GM12878 (cell line): Measurements from ENCODE around the gene DIS3L2. TPM values are rescaled to one million over a fixed set of nuclear protein-coding genes. Genes with fewer than 3 reads are reported as not detected.

Source experiments
- ATAC-seq: fragments of 200-7000 bp; cut with Tn5 transposase; 3 replicates; pipeline ENCODE4 v1.9.1; 2020; ENCODE audit warnings: mild to moderate bottlenecking, moderate library complexity
- BruUV-seq: library from RNA; stranded (reverse); fragments of 400-500 nt; replicated peaks from 2 replicates; lab custom pipeline; 2021; lab: Mats Ljungman, UMichigan
- CTCF ChIA-PET: fragments of 300-600 bp; sonication (Branson Sonifier 250); formaldehyde crosslinking; extraction: SDS; loops from one replicate; lab custom pipeline; 2021; ENCODE audit warnings: inconsistent platforms; lab: Yijun Ruan, JAX
- POLR2A ChIA-PET: fragments of 350-600 bp; formaldehyde crosslinking; extraction: SDS; loops from one replicate; lab custom pipeline; 2021; ENCODE audit warnings: inconsistent platforms; lab: Charles Lee
- RAD21 ChIA-PET: fragments of 300-600 bp; sonication (Branson Sonifier 250); formaldehyde crosslinking; loops from one replicate; lab custom pipeline; 2023; ENCODE audit warnings: antibody characterized with exemption; ENCODE audit not compliant: unreplicated experiment; lab: Charles Lee
- SMC1A ChIA-PET: fragments of 300-600 bp; sonication (Branson Sonifier 250); formaldehyde crosslinking; loops from one replicate; lab custom pipeline; 2023; ENCODE audit not compliant: unreplicated experiment, uncharacterized antibody; lab: Charles Lee
- DNase-seq: peaks from one replicate; pipeline ENCODE4 v3.0.0-alpha.2; 2011; ENCODE audit warnings: low read depth, low spot score
- FAIRE-seq: peaks from 3 replicates; lab custom pipeline; 2011; peaks lifted over from hg19 to GRCh38; lab: Jason Lieb, UNC
- H2AFZ ChIP-seq: 2 replicates; pipeline ENCODE4 v1.6.0; 2011; ENCODE audit warnings: low read depth, low read length, control low read depth; ENCODE audit not compliant: control insufficient read depth
- H3K27ac ChIP-seq: 2 replicates; pipeline ENCODE4 v1.5.1; 2011; ENCODE audit warnings: control low read depth; ENCODE audit not compliant: control insufficient read depth, insufficient read depth
- H3K27me3 ChIP-seq, 2 experiments: replicated peaks in 1 of 2; 2 replicates each; pipeline versions ENCODE4 v1.6.0 to v1.6.1; 2011; ENCODE audit warnings: low read length in 1 of 2; ENCODE audit not compliant: control insufficient read depth in 2 of 2, insufficient read depth in 2 of 2
- H3K36me3 ChIP-seq, 2 experiments: 2 replicates each; pipeline ENCODE4 v1.5.1; 2011; ENCODE audit warnings: low read length in 1 of 2; ENCODE audit not compliant: control insufficient read depth in 2 of 2, insufficient read depth in 2 of 2
- H3K4me1 ChIP-seq: 2 replicates; pipeline ENCODE4 v1.6.1; 2011; ENCODE audit warnings: mild to moderate bottlenecking, low read length, moderate library complexity, mixed read lengths; ENCODE audit not compliant: control insufficient read depth, insufficient read depth
- H3K4me2 ChIP-seq: 2 replicates; pipeline ENCODE4 v1.6.0; 2011; ENCODE audit warnings: control low read depth; ENCODE audit not compliant: control insufficient read depth, insufficient read depth
- H3K4me3 ChIP-seq: fragments of 200-600 bp; sonication (generic); 2 replicates; pipeline ENCODE4 v1.5.1; 2016
- H3K79me2 ChIP-seq: 2 replicates; pipeline ENCODE4 v1.6.0; 2011; ENCODE audit warnings: low read length; ENCODE audit not compliant: control insufficient read depth, insufficient read depth
- H3K9ac ChIP-seq: 2 replicates; pipeline ENCODE4 v1.8.0; 2011; ENCODE audit warnings: low read length, control low read depth, mixed read lengths; ENCODE audit not compliant: control insufficient read depth, insufficient read depth
- H3K9me3 ChIP-seq: replicated peaks from 3 replicates; pipeline ENCODE4 v1.5.1; 2011; ENCODE audit warnings: mild to moderate bottlenecking, low read length; ENCODE audit not compliant: control insufficient read depth, insufficient read depth
- H4K20me1 ChIP-seq: 2 replicates; pipeline ENCODE4 v1.6.0; 2011; ENCODE audit not compliant: control insufficient read depth, insufficient read depth
- EZH2 ChIP-seq: IDR thresholded peaks from 2 replicates; pipeline ENCODE4 v1.6.1; 2012; ENCODE audit warnings: low read depth, mild to moderate bottlenecking, control low read depth, inconsistent platforms, low read length, borderline replicate concordance; ENCODE audit not compliant: control insufficient read depth
- JUND ChIP-seq: IDR thresholded peaks from 2 replicates; pipeline ENCODE4 v1.6.1; 2012; ENCODE audit warnings: low read depth, mild to moderate bottlenecking, low read length, improper control_type of control experiment, moderate library complexity
- KDM1A ChIP-seq: fragments of 200-600 bp; sonication (generic); IDR thresholded peaks from 2 replicates; pipeline ENCODE4 v1.6.1; 2016; ENCODE audit warnings: borderline replicate concordance
- NBN ChIP-seq: fragments of 450-650 bp; IDR thresholded peaks from 2 replicates; pipeline ENCODE4 v1.6.1; 2016
- YBX1 ChIP-seq: fragments of 450-650 bp; IDR thresholded peaks from 2 replicates; pipeline ENCODE4 v1.6.1; 2016; ENCODE audit warnings: antibody characterized with exemption
- ZNF384 ChIP-seq: IDR thresholded peaks from 2 replicates; pipeline ENCODE4 v1.6.1; 2012; ENCODE audit warnings: low read depth, mild to moderate bottlenecking, low read length, improper control_type of control experiment, borderline replicate concordance
- WGBS: methylation state at CpG from one replicate; pipeline ENCODE4 v1.1.6; 2016; ENCODE audit warnings: low lambda C conversion rate; ENCODE audit not compliant: insufficient replicate concordance, insufficient coverage; ENCODE audit errors: missing lambda C conversion rate; 5-methylcytosine and 5-hydroxymethylcytosine counted together
- in situ Hi-C: fragments of 300-500 bp; cut with MboI; formaldehyde crosslinking; loops from 9 replicates; pipeline ENCODE4 v1.14.3; 2018; ENCODE audit warnings: mixed read lengths
- intact Hi-C: fragments of 100-400 bp; cut with micrococcal nuclease; formaldehyde crosslinking; loops from one replicate; pipeline ENCODE4 v1.14.2; 2022; ENCODE audit not compliant: unreplicated experiment
- polyA plus RNA-seq, 11 experiments: library from polyadenylated mRNA; depleted of rRNA in 4 of 11; unstranded in 6 of 11; stranded (reverse) in 5 of 11; fragments of >200 nt; fragmentation: Nextera tagmentation in 4 of 11; fragmentation: Illumina TruSeq in 1 of 11; extraction: Ambion mirVana in 4 of 11; extraction: Trizol in 1 of 11; gene quantifications; 1 replicate in 1 of 11; 2 replicates in 10 of 11; pipeline versions ENCODE4 v1.2.1 to v1.2.3, GENCODE V29; 2011 to 2016; ENCODE audit warnings: inconsistent platforms in 2 of 11, missing spikeins in 2 of 11, low read depth in 1 of 11
- total RNA-seq, 4 experiments: library from RNA; depleted of rRNA in 3 of 4; stranded (reverse); fragments of >200 nt in 3 of 4; fragmentation: Illumina TruSeq in 1 of 4; extraction: Trizol in 1 of 4; gene quantifications; 2 replicates each; pipeline versions ENCODE4 v1.2.1 to v1.2.3, GENCODE V29; 2013 to 2021
- TF ChIP-seq, protein P1 (sequence below): fragments of 450-650 bp; IDR thresholded peaks from 2 replicates; pipeline ENCODE4 v1.6.1; 2014; ENCODE audit warnings: mild to moderate bottlenecking
- TF ChIP-seq, protein P2 (sequence below): fragments of 450-650 bp; IDR thresholded peaks from 2 replicates; pipeline ENCODE4 v1.6.1; 2017; ENCODE audit warnings: mild to moderate bottlenecking
- TF ChIP-seq, protein P3 (sequence below): fragments of 450-650 bp; IDR thresholded peaks from 2 replicates; pipeline ENCODE4 v1.6.1; 2017; ENCODE audit warnings: low read depth, mild to moderate bottlenecking, moderate library complexity

Gene DIS3L2
- total and polyA plus RNA-seq, 10 of the 15 experiments (the other 5 are each of a cell fraction or from before 2014, with no cell fraction given) = 3.5 to 27.1 (median 16.0) TPM

DNA sequence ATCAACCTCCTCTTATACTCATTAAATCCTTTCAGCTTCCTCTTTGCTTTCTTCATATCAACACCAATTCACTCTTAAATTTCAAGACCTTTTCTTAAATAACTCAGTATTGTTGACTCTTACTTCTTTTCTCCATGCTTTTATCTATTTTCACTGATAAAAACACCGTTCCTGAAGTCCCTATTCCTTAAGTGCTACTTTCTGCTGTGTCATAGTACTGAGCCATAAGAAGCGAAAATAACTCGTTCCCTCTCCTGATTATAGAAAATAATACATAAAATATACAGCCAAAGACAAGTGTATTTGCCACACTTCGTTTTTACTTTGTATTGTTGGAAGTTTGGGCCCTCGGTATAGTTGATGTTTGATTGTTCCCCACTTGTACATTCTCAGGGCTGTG, 181.0 kb downstream of the DIS3L2 start:
- H3K79me2 ChIP-seq = no peaks in the 10 kb centered on the region
- no peak overlapping the region for H3K4me2 ChIP-seq
- no peaks in the 10 kb centered on the region for H4K20me1 ChIP-seq
- in situ Hi-C loops = loop anchor here (5.0 kb wide), 1 partner anchor 220 kb away; no protein-coding TSS in a partner anchor
- intact Hi-C loops = loop anchor here (1.0 to 10.0 kb wide), 3 partner anchors 182 to 236 kb away; no protein-coding TSS in a partner anchor
- no peak for TF ChIP-seq ZNF384
- TF ChIP-seq YBX1 = no peak
- TF ChIP-seq EZH2 = no peak
- TF ChIP-seq, protein P1, sequence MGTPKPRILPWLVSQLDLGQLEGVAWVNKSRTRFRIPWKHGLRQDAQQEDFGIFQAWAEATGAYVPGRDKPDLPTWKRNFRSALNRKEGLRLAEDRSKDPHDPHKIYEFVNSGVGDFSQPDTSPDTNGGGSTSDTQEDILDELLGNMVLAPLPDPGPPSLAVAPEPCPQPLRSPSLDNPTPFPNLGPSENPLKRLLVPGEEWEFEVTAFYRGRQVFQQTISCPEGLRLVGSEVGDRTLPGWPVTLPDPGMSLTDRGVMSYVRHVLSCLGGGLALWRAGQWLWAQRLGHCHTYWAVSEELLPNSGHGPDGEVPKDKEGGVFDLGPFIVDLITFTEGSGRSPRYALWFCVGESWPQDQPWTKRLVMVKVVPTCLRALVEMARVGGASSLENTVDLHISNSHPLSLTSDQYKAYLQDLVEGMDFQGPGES = no peak
- TF ChIP-seq, protein P2, sequence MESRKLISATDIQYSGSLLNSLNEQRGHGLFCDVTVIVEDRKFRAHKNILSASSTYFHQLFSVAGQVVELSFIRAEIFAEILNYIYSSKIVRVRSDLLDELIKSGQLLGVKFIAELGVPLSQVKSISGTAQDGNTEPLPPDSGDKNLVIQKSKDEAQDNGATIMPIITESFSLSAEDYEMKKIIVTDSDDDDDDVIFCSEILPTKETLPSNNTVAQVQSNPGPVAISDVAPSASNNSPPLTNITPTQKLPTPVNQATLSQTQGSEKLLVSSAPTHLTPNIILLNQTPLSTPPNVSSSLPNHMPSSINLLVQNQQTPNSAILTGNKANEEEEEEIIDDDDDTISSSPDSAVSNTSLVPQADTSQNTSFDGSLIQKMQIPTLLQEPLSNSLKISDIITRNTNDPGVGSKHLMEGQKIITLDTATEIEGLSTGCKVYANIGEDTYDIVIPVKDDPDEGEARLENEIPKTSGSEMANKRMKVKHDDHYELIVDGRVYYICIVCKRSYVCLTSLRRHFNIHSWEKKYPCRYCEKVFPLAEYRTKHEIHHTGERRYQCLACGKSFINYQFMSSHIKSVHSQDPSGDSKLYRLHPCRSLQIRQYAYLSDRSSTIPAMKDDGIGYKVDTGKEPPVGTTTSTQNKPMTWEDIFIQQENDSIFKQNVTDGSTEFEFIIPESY = no peak
- TF ChIP-seq KDM1A = no peak
- TF ChIP-seq, protein P3, sequence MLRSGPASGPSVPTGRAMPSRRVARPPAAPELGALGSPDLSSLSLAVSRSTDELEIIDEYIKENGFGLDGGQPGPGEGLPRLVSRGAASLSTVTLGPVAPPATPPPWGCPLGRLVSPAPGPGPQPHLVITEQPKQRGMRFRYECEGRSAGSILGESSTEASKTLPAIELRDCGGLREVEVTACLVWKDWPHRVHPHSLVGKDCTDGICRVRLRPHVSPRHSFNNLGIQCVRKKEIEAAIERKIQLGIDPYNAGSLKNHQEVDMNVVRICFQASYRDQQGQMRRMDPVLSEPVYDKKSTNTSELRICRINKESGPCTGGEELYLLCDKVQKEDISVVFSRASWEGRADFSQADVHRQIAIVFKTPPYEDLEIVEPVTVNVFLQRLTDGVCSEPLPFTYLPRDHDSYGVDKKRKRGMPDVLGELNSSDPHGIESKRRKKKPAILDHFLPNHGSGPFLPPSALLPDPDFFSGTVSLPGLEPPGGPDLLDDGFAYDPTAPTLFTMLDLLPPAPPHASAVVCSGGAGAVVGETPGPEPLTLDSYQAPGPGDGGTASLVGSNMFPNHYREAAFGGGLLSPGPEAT = no peak
- TF ChIP-seq JUND = no peak
- no peak for TF ChIP-seq NBN
- H3K27ac ChIP-seq = no peak overlapping the region
- H3K36me3 ChIP-seq = 0 out of 4 replicates have a peak, but pooled peaks cover 0 to 2% of the 10 kb centered on the region in 2 experiments
- H3K4me1 ChIP-seq = no peaks in the 10 kb centered on the region
- ChIA-PET SMC1A (interaction anchor here (0.6 to 2.4 kb wide), 7 partner anchors 30 to 242 kb away, joined by 3 to 9 read pairs (median 3); no protein-coding TSS in a partner anchor), CTCF (interaction anchor here (0.9 to 3.6 kb wide), 11 partner anchors 16 to 242 kb away, joined by 3 to 32 read pairs (median 3); no protein-coding TSS in a partner anchor), POLR2A (no interaction called here), RAD21 (interaction anchor here (1.5 to 1.6 kb wide), 2 partner anchors 217 to 236 kb away, joined by 3 read pairs; no protein-coding TSS in a partner anchor)
- no peak for DNase-seq
- BruUV-seq = no TSS peak
- no peak overlapping the region for H3K4me3 ChIP-seq
- no peak for FAIRE-seq
- no peak overlapping the region for H3K9ac ChIP-seq
- WGBS = 85% methylated on average over 5 of the region's 5 CpGs
- H3K9me3 ChIP-seq = no peaks in the 10 kb centered on the region
- no peak for ATAC-seq
- no peaks in the 10 kb centered on the region for H3K27me3 ChIP-seq
- H2AFZ ChIP-seq = no peak overlapping the region
